SU-DHL-6 (cell line): ENCODE results near the gene DCN.

Experiments
- H2AFZ ChIP-seq: fragments of 200-600 bp; sonication (generic); 2 replicates; pipeline ENCODE4 v1.6.1; 2014; ENCODE audit warnings: low read depth, mild to moderate bottlenecking, moderate library complexity, mixed read lengths, antibody characterized with exemption, low read length; ENCODE audit not compliant: severe bottlenecking
- H3F3A ChIP-seq: fragments of 200-600 bp; shearing (Covaris generic); 2 replicates; pipeline ENCODE4 v1.6.0; 2016; ENCODE audit warnings: antibody characterized with exemption, mild to moderate bottlenecking; ENCODE audit not compliant: insufficient read depth
- H3K27ac ChIP-seq: fragments of 200-600 bp; sonication (generic); 2 replicates; pipeline ENCODE4 v1.5.1; 2016; ENCODE audit warnings: low read depth, mild to moderate bottlenecking, low read length, moderate library complexity, mixed read lengths
- H3K27me3 ChIP-seq: fragments of 200-600 bp; sonication (generic), shearing (Covaris generic); 2 replicates; pipeline ENCODE4 v1.6.0; 2014; ENCODE audit warnings: mild to moderate bottlenecking, low read length
- H3K36me3 ChIP-seq: fragments of 200-600 bp; sonication (generic); 2 replicates; pipeline ENCODE4 v1.6.1; 2014; ENCODE audit warnings: mild to moderate bottlenecking, low read length, mixed read lengths
- H3K4me2 ChIP-seq: fragments of 300-600, 200-600 bp; shearing (Covaris generic), sonication (generic); 2 replicates; pipeline ENCODE4 v1.6.0; 2014; ENCODE audit warnings: low read length, low read depth, mild to moderate bottlenecking; ENCODE audit not compliant: poor library complexity, severe bottlenecking
- H3K4me3 ChIP-seq: fragments of 200-600 bp; sonication (generic); 2 replicates; pipeline ENCODE4 v1.5.1; 2014; ENCODE audit warnings: antibody characterized with exemption, low read length, mild to moderate bottlenecking, mixed read lengths; ENCODE audit not compliant: insufficient read depth, poor library complexity, severe bottlenecking
- H3K79me2 ChIP-seq: fragments of 200-600 bp; sonication (generic); 2 replicates; pipeline ENCODE4 v1.6.1; 2014; ENCODE audit warnings: mild to moderate bottlenecking, low read length, moderate library complexity; ENCODE audit not compliant: insufficient read depth
- H3K9ac ChIP-seq: fragments of 200-600 bp; sonication (generic); 2 replicates; pipeline ENCODE4 v1.7.0; 2014; ENCODE audit warnings: mild to moderate bottlenecking, low read length
- H3K9me2 ChIP-seq: fragments of 200-600 bp; sonication (generic); replicated peaks from 2 replicates; pipeline ENCODE4 v1.6.1; 2014; ENCODE audit warnings: low read length; ENCODE audit not compliant: insufficient read depth
- H3K9me3 ChIP-seq: fragments of 200-600 bp; sonication (generic); 2 replicates; pipeline ENCODE4 v1.6.1; 2014; ENCODE audit warnings: low read length, mixed read lengths; ENCODE audit not compliant: insufficient read depth
- H4K20me1 ChIP-seq: fragments of 200-600 bp; sonication (generic); 2 replicates; pipeline ENCODE4 v1.6.1; 2014; ENCODE audit warnings: low read depth, mild to moderate bottlenecking, antibody characterized with exemption, low read length, moderate library complexity, mixed read lengths
- EZH2phosphoT487 ChIP-seq: fragments of 200-600 bp; sonication (generic), shearing (Covaris generic); conservative IDR thresholded peaks from 2 replicates; pipeline ENCODE4 v1.6.1; 2018; ENCODE audit warnings: mild to moderate bottlenecking, antibody characterized with exemption, low read length, moderate library complexity, mixed read lengths
- TF ChIP-seq, protein P1 (sequence below): fragments of 200-600 bp; sonication (generic); IDR thresholded peaks from one replicate; pipeline ENCODE4 v1.5.1; 2017; ENCODE audit warnings: antibody characterized with exemption, mild to moderate bottlenecking, low read length, moderate library complexity; ENCODE audit not compliant: insufficient read depth, poor library complexity, severe bottlenecking

DCN gene

DNA sequence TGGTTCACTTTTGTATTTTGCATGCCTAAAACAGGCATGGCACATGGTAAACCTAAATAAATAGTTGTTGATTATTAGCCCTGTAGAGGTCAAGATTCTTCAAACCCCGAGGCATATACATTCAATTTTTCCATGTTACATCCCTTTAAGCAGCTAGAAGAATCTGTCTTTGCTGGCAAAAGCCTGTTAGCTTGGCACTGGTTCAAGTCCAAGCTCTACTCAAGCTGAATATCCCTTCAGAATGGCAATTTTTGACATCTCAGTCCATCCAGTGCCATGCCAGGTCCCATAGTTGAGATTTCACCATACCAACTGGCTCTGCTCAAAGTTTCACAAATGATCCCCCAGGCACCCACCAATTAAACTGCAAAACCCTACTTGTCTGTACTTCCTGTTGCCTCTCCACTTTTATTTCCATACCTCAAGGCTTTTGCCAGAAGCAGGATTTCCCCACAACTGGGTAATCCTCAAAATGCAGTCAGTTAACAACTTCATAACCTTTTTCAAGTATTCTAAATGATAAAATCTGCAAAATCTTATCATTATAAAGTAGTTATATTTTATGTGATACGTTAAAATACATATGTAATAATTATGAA is 9.0 kb upstream of the DCN start:
- Histone ChIP-seq H3K36me3 (no peaks in the 10 kb centered on the region), H3K27me3 (no peaks in the 10 kb centered on the region), H3K4me2 (no peak overlapping the region), H3K9me2 (no peaks in the 10 kb centered on the region), H2AFZ (no peak overlapping the region), H3K9ac (no peak overlapping the region), H3K9me3 (no peaks in the 10 kb centered on the region), H3K27ac (no peak overlapping the region), H3K79me2 (no peaks in the 10 kb centered on the region), H3K4me3 (no peak overlapping the region), H4K20me1 (no peaks in the 10 kb centered on the region), H3F3A (no peaks in the 10 kb centered on the region)
- TF ChIP-seq EZH2phosphoT487 = no peak
- TF ChIP-seq, protein P1, sequence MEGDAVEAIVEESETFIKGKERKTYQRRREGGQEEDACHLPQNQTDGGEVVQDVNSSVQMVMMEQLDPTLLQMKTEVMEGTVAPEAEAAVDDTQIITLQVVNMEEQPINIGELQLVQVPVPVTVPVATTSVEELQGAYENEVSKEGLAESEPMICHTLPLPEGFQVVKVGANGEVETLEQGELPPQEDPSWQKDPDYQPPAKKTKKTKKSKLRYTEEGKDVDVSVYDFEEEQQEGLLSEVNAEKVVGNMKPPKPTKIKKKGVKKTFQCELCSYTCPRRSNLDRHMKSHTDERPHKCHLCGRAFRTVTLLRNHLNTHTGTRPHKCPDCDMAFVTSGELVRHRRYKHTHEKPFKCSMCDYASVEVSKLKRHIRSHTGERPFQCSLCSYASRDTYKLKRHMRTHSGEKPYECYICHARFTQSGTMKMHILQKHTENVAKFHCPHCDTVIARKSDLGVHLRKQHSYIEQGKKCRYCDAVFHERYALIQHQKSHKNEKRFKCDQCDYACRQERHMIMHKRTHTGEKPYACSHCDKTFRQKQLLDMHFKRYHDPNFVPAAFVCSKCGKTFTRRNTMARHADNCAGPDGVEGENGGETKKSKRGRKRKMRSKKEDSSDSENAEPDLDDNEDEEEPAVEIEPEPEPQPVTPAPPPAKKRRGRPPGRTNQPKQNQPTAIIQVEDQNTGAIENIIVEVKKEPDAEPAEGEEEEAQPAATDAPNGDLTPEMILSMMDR = no peak

DNA sequence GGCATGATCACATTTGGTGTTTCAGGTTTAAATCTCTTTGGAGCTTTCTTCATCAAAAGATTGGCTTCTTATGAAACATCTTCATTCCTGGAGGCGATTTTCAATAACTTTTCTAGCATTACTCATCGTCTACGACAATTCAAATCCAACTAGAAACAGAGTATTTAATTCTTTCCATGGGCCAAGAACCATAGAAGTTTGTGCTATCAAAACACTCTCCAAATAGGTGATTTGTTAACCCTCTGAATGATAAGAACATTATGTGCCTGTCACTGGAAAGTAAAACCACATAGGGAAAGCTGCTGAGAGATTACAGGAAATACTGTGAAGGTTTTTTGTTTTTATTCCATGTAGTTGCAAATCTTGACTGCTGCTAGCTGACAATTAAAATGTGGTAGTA is 6.9 kb upstream of the DCN start:
- H3K27me3 ChIP-seq = 0 out of 2 replicates have a peak, but pooled peaks cover 3% of the 10 kb centered on the region
- H3K4me2 ChIP-seq = no peak overlapping the region
- no peaks in the 10 kb centered on the region for H3K9me2 ChIP-seq
- H4K20me1 ChIP-seq = no peaks in the 10 kb centered on the region
- no peak overlapping the region for H2AFZ ChIP-seq
- H3K9me3 ChIP-seq = no peaks in the 10 kb centered on the region
- no peak for TF ChIP-seq EZH2phosphoT487
- no peak overlapping the region for H3K9ac ChIP-seq
- no peaks in the 10 kb centered on the region for H3K79me2 ChIP-seq
- no peak overlapping the region for H3K4me3 ChIP-seq
- no peak overlapping the region for H3K27ac ChIP-seq
- no peaks in the 10 kb centered on the region for H3K36me3 ChIP-seq
- H3F3A ChIP-seq = no peaks in the 10 kb centered on the region

DNA sequence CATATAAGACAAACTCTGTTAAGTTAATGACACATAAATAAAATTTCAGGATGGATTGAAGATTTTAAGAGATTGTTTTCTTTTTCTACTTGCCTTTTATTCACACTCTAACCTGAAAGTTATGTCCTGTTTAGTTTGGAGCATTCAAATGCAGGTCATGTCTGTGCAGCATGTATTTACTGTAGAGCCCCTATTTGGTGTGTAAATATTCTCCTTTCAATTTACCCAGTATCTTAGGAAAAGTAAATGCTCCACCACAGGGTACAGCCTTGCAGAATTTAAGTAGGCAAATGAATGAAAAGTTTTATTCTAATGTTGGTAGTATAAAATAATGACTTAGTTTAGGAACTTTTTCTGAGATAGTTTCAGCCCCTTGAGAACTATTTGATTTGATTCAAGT is 6.2 kb upstream of the DCN start:
- Histone ChIP-seq H3K4me2 (no peak overlapping the region), H3F3A (no peaks in the 10 kb centered on the region), H3K27me3 (0 out of 2 replicates have a peak, but pooled peaks cover 3% of the 10 kb centered on the region), H3K4me3 (no peak overlapping the region), H3K9me3 (no peaks in the 10 kb centered on the region), H3K9me2 (no peaks in the 10 kb centered on the region), H2AFZ (no peak overlapping the region), H4K20me1 (no peaks in the 10 kb centered on the region), H3K36me3 (no peaks in the 10 kb centered on the region), H3K9ac (no peak overlapping the region), H3K27ac (no peak overlapping the region), H3K79me2 (no peaks in the 10 kb centered on the region)
- no peak for TF ChIP-seq EZH2phosphoT487
- TF ChIP-seq, protein P1 = no peak

DNA sequence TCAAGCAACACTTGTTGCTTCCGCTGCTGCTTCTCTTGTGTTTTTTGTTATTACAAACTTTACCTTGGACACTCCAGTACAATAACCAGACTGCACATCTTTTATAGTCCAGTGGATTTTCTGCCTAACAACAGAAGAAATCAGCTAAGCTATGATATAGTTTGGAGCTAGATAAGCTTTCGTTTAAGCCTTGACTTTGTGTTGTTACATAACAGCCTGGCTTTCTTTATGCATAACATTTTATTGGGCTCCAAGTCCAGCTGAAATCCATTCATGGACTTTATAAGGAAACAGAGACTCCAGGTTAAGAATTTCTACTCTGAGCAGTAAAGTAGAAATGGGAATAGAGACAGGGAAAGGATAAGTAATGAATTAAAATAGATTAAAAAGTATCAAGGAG is 3.5 kb upstream of the DCN start:
- Histone ChIP-seq H3K36me3 (no peaks in the 10 kb centered on the region), H3K79me2 (no peaks in the 10 kb centered on the region), H3K9ac (no peak overlapping the region), H4K20me1 (no peaks in the 10 kb centered on the region; the same call in 1 of the 2 replicates), H3K4me2 (no peak overlapping the region), H3K27ac (no peak overlapping the region), H3K27me3 (0 out of 2 replicates have a peak, but pooled peaks cover 3% of the 10 kb centered on the region), H3F3A (no peaks in the 10 kb centered on the region), H3K9me2 (no peaks in the 10 kb centered on the region), H2AFZ (no peak overlapping the region), H3K4me3 (no peak overlapping the region), H3K9me3 (no peaks in the 10 kb centered on the region)
- TF ChIP-seq, protein P1 = no peak
- no peak for TF ChIP-seq EZH2phosphoT487
